ENCODE measurements around the gene TINAGL1.

- TF ChIP-seq CTCF (IDR thresholded peaks at IDR 0.05) (no peak), POLR2A (IDR thresholded peaks at IDR 0.05) (no peak), EP300 (IDR thresholded peaks at IDR 0.05) (no peak)
These were observed 46.2 kb upstream of the TINAGL1 start for GRCh38 chr1:31529999-31530684.

All from ovary (tissue), 3 donors.